ENCODE data around the gene XG. TPM values are rescaled to one million over a fixed set of nuclear protein-coding genes. Genes with fewer than 3 reads are reported as not detected.

Gene XG
- total and polyA plus RNA-seq, 2 of the 8 experiments (the other 6 are each of a cell fraction or from before 2014, with no cell fraction given) = 0.33 to 0.78 TPM

DNA sequence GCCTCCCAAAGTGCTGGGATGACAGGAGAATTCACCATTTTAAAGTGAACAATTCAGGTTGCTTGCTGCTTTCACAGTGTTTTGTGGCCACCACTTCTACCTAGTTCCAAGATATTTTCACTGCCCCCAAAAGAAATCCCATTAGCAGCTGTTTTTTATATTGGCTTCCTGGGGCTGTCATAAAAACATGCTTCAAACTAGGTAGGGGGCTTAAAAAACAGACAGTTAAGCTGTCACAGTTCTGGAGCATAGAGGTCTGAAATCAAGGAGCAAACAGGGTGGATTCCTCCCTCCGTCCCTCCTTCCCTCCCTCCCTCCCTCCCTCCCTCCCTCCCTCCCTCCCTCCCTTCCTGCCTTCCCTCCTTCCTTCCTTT is 3.0 kb upstream of the XG start:
- Histone ChIP-seq H3K27ac (ENCODE audit: low read depth, low read length) (no peak overlapping the region), H3K79me1 (ENCODE audit: low read depth, low read length) (no peaks in the 10 kb centered on the region), H3K23ac (ENCODE audit: insufficient read length) (no peak overlapping the region), H3K9ac (replicated peaks in 1 of 4; ENCODE audit: extremely low read depth in 1 of 4, low read depth in 3 of 4, low read length in 3 of 4) (no peak overlapping the region), H3K23me2 (ENCODE audit: low read depth, low read length) (peaks cover 2% of the 10 kb centered on the region; the same call in 1 of the 2 replicates), H3K36me3 (ENCODE audit: control insufficient read depth in 2 of 4, insufficient read depth in 4 of 4, low read length in 3 of 4) (no peaks in the 10 kb centered on the region), H4K8ac (ENCODE audit: extremely low read depth, insufficient read depth, low read length) (no peak overlapping the region), H4K91ac (replicated peaks; ENCODE audit: insufficient read length, low read length) (no peak overlapping the region), H2BK20ac (ENCODE audit: low read length) (no peak overlapping the region), H4K5ac (ENCODE audit: insufficient read length, low read depth, low read length) (no peak overlapping the region), H3K4ac (replicated peaks; ENCODE audit: insufficient read length, low read depth, low read length) (no peak overlapping the region), H3K79me2 (ENCODE audit: control insufficient read depth in 1 of 2, insufficient read depth in 2 of 2, low read length in 2 of 2) (no peaks in the 10 kb centered on the region), H2BK5ac (ENCODE audit: low read depth, low read length) (no peak overlapping the region), H3K18ac (ENCODE audit: extremely low read depth, low read length) (no peak overlapping the region), H2BK12ac (ENCODE audit: low read depth, low read length) (no peak overlapping the region), H2BK120ac (replicated peaks; ENCODE audit: low read depth, low read length) (no peak overlapping the region), H3K4me3 (ENCODE audit: extremely low read depth in 1 of 4, insufficient read depth in 2 of 4, low read depth in 3 of 4, low read length in 4 of 4) (no peak overlapping the region), H2AFZ (ENCODE audit: low read length) (no peak overlapping the region), H3K56ac (replicated peaks; ENCODE audit: insufficient read length, low read depth, low read length) (no peak overlapping the region), H3K4me1 (replicated peaks in 1 of 4; ENCODE audit: control insufficient read depth in 3 of 4, insufficient read depth in 4 of 4, low read length in 3 of 4) (no peaks in the 10 kb centered on the region), H4K20me1 (replicated peaks in 1 of 2; ENCODE audit: control insufficient read depth in 1 of 2, insufficient read depth in 2 of 2, low read length in 2 of 2) (no peaks in the 10 kb centered on the region), H2BK15ac (ENCODE audit: low read length) (no peak overlapping the region), H3K14ac (ENCODE audit: insufficient read length) (no peak overlapping the region), H3K9me3 (ENCODE audit: insufficient read depth in 2 of 2, low read depth in 1 of 2, low read length in 1 of 2) (no peaks in the 10 kb centered on the region; a peak in 1 of 4 replicates), H3K4me2 (ENCODE audit: insufficient read depth in 1 of 2, low read depth in 2 of 2, low read length in 2 of 2) (no peak overlapping the region), H3K27me3 (replicated peaks in 1 of 4; ENCODE audit: control insufficient read depth in 3 of 4, extremely low read depth in 1 of 4, insufficient read depth in 3 of 4, low read length in 3 of 4) (no peaks in the 10 kb centered on the region), H2AK5ac (ENCODE audit: low read depth, low read length) (no peak overlapping the region)
- DNase-seq (ENCODE audit: low read depth in 1 of 2, low spot score in 2 of 2) = no peak
- no CpG with 5 or more reads among the region's 1 CpG for WGBS, 2 experiments (ENCODE audit: extremely low coverage in 1 of 2, insufficient coverage in 1 of 2, insufficient read length in 1 of 2, insufficient replicate concordance in 2 of 2, low coverage in 1 of 2, low lambda C conversion rate in 2 of 2, missing lambda C conversion rate in 1 of 2)
- CTCF ChIA-PET (ENCODE audit: partially characterized antibody) = no interaction called here
- FAIRE-seq = no peak
- POLR2A ChIA-PET (ENCODE audit: partially characterized antibody) = no interaction called here
- TF ChIP-seq CTBP2 (IDR thresholded peaks at IDR 0.05; ENCODE audit: borderline replicate concordance, insufficient read depth, insufficient read length, low read length) (no peak), NANOG (IDR thresholded peaks at IDR 0.05; ENCODE audit: insufficient read depth, low read depth, low read length, poor library complexity, severe bottlenecking) (no peak)
